Hypothalamus (tissue), 51 donors: Measurements from ENCODE around the gene SGMS1.
"Not testable (repeated sequence)": the region's sequence is repeated elsewhere in the genome, so short reads cannot be mapped to it uniquely, and the experiment has no call there.

Experiments
- DNase-seq, 51 donors: peaks; one replicate each; lab custom pipeline; 2025; lab: John Stamatoyannopoulos, UW

SGMS1 gene

DNA sequence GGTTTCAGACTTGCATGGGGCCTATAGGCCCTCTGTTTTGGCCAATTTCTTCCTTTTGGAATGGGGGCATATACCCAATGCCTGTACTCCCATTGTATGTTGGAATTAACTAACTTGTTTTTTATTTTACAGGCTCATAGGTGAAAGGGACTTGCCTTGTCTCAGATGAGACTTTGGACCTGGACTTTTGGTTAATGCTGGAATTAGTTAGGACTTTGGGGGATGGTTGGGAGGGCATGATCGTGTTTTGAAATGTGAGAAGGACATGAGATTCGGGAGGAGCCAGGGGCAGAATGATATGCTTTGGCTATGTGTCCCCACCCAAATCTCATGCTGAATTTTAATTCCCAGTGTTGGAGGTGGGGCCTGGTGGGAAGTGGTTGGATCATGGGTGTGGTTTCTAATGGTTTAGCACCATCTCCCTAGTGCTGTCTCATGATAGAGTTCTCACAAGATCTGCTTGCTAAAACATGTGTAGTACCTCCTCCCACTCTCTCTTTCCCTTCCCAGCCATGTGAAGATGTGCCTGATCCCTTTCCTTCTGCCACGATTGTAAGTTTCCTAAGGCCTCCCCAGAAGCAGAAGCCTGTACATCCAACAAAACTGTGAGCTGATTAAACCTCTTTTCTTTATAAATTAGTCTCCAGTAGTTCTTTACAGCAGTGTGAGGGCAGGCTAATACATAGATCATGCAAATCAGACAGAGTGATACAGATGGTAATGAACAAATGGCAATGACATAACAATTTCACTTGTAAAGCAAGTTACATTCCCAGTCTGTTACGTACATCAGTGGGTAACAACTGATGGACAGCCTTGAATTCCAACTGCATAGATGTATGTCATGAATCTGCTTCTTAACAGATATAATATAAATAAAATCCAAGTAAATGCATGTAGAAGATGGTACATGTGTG, 146.2 kb downstream of the SGMS1 start:
- no peak for DNase-seq

- DNase-seq: no peak
Measured at GRCh38 chr10:50473756-50474155, 150.0 kb downstream of the SGMS1 start.

DNA sequence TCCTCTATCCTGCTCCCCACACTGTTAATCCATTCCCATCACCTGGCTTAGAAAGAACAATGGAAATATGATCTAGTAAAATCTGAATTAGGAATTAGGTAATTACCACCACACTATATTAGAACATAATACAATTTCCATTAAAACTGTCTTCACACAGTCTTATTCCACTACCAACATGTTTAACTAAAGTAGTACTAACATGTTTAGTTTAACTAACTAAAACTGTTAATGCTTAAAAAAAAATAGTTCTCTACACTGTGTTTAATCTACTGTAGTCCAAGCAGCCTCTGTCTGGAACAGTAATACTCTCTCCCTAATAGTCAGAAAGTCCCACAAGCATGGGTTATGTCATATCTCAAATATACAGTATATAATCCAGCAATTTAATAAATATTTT, 150.8 kb downstream of the SGMS1 start:
- DNase-seq: no peak

DNA sequence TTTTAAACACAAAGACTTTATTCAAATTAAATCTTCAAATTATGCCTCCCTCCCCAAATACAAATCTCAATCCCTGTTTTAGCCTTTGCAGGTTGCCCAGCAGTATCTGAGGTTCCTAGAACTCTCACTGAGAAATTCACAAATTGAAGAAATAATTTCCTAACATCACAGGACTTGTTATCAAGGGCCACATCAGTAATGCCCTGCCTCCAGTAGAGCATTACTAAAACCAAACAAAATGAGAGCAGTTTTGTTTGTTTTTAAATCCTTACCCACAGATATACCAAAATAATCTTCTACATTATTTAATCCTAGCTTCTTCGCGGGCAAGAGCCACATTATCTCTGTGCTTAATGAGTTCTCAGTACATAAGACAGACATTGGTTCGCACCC, 152.2 kb downstream of the SGMS1 start:
- no peak for DNase-seq

DNA sequence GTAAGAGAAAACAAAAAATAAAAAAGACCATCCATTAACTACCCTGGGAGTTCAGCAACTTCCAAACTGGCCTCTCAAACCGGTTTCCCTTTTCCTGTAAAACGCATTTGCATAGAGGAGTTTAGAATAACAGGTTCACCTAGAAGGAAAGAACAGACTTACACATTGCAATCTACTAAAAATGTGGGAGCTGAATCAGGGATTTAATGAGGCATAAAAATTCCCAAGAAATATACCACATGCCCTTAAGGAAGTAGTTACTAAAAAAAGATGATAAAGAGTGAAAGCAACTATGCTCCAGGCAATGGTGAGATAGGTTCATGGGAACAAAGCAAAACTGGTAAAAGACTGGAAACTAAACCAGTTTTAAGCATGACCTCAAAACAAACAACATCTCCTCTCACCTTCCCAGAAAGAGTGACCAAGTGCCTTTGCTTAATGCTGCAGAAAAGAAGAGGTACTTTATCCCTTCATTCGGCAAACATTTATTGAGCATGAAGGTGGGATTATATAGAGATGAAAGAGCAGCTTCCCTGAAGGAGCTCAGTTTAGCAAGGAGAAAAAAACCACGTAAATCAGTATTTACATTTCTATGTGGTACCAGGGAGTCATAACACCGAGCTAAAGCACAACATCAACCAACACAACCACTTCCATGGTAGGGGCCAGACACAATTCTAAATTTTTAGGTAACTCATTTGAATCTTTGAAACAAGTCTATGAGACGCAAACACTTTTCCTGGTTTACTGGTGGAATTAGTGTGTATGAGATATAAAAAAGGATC, 152.8 kb downstream of the SGMS1 start:
- DNase-seq: no peak

GRCh38 chr10:50470345-50470744, 153.4 kb downstream of the SGMS1 start:
- DNase-seq: no peak

DNA sequence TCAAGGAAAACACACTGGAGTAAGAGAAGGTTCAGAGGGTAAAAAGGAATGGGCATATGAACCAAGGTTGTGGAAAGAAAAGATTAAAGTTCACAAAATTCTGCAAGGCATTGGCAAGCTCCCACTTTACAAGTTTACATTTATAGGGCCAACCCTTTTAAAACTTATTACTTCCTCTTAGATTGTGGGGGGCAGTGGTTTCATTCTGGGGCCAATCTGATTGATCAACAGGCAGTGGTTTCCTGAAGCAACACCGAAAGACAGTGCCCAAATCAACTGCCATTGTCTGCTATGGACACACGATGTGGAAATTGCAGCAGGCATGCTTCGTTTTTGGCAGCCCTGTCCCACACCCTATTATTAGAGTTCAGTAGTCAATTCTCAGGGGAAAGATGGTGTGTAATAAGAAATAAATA, 154.0 kb downstream of the SGMS1 start:
- DNase-seq: no peak

- DNase-seq: no peak
Measured at GRCh38 chr10:50469288-50469687, 154.5 kb downstream of the SGMS1 start.

- no peak for DNase-seq
Measured at GRCh38 chr10:50467209-50467608, 156.5 kb downstream of the SGMS1 start.

GRCh38 chr10:50464004-50464409, 159.7 kb downstream of the SGMS1 start:
- DNase-seq: no peak

DNA sequence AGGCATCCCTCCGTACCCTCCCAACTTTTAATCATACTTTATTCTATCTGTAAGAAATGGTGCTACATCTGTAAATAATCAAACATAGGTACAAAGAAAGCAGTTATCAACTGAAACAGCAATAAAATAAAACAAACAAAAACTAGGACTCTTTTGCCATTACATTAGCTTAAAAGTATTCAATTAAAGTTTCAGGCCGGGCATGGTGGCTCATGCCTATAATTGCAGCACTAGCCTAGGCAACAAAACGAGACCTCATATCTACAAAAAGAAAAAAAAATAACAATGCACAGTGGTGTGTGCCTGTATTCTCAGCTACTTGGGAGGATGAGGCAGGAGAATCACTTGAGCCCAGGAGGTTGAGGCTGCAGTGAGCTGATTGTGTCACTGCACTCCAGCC, 161.9 kb downstream of the SGMS1 start:
- DNase-seq: no peak

GRCh38 chr10:50461123-50461522, 162.6 kb downstream of the SGMS1 start:
- no peak for DNase-seq

DNA sequence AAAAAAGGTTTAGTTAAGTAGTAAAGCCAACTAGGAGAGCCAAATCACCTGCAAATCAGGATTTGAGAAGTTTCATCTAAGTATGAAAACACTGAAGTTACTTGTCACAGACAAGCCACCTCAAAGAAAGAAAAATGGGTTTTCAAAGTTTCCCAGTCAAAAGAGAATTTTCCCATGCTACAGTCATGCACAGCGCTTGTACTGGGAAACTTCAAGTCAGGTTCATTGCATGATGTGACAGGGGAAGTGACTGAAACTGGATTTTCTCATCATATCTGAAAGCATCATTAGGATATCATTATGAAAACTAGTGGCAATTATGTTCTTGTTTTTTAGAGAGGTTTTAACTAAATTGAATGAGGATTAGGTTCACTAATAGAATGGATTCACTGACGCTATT, 167.0 kb downstream of the SGMS1 start:
- DNase-seq: no peak

DNA sequence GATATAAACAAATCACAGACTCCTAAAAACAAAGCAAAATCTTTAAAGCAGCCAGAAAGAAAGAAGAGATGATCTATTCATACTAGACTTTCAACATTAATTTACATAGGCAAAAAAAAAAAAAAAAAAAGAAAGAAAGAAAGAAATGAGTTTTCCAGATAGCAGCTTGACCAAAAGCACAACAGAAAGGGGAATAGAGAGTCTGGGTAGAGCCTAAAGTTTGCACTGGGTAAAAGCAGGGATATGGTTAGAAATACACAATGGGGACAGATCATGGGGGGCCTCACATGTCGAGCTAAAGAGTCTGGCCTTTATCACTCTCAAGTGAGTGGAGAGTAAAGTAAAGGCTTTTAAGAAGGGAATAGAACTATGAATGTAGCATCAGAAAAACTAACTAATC, 169.8 kb downstream of the SGMS1 start:
- DNase-seq: no peak

- no peak for DNase-seq
Measured at GRCh38 chr10:50452603-50453002, 171.2 kb downstream of the SGMS1 start.

DNA sequence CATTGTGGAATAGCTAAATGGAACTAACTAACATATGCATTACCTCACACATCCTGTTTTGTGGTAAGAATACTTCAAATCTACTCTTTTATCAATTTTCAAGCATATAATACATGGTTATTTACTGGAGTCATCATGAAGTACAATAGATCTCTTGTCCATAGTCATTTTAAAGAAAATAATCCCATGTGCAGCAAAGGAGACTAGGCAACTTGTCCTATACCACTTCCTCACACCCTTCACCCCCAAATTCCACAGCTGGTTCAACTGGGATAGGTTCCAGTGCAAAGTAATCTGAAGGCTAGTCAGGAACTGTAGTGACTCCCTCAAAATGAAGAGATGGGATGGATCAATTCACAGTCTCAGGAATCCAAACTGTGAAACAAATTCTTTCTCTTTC, 176.1 kb downstream of the SGMS1 start:
- DNase-seq: no peak

DNA sequence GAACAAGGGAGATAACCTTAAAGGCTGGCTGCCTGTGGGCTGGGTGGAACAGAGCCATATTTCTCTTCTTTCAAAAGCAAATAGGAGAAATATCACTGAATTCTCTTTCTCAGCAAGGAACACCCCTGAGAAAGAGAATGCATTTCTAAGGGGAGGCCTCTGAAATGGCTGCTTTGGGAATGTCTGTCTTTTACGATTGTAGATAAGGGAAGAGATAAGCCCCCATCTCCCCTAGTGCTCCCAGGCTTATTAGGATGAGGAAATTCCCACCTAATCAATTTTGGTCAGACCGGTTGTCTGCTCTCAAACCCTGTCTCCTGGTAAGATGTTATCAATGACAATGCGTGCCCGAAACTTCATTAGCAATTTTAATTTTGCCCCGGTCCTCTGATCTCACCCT, 178.0 kb downstream of the SGMS1 start:
- DNase-seq: not testable (repeated sequence)

DNA sequence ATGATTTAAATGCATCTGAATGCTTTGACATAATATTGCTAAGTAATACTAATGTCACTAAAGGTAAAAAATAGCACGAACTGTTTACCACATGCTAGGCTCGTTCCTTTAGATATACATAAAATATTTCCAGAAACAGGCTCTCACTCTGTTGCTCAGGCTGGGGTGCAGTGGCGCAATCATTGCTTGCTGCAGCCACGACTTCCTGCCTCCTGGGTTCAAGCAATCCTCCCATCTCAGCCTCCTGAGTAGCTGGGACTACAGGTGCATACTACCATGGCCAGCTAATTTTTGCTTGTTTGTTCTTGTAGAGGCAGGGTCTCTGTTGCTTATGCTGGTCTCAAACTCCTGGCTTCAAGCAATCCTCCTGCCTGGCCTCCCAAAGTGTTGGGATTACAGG, 183.3 kb downstream of the SGMS1 start:
- no peak for DNase-seq

GRCh38 chr10:50439806-50440205, 183.9 kb downstream of the SGMS1 start:
- DNase-seq: no peak

DNA sequence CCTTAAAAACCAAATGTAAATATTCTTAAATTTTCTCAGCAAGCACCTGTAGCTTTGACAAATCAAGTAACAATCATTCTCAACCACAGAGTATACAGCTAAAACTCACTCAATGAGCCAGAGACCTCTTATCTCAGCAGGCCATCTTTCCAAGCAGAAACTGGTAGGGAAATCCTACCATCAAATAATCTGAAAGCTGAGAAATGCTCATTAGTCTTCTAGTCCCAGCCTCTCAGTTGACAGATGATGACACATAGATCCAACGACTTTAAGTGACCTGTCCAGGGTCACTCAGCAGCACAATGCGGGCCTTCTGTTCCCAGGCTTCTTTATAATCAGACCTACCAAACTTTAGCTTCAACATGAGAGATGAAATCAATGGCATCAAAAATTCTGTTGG, 184.6 kb downstream of the SGMS1 start:
- no peak for DNase-seq

DNA sequence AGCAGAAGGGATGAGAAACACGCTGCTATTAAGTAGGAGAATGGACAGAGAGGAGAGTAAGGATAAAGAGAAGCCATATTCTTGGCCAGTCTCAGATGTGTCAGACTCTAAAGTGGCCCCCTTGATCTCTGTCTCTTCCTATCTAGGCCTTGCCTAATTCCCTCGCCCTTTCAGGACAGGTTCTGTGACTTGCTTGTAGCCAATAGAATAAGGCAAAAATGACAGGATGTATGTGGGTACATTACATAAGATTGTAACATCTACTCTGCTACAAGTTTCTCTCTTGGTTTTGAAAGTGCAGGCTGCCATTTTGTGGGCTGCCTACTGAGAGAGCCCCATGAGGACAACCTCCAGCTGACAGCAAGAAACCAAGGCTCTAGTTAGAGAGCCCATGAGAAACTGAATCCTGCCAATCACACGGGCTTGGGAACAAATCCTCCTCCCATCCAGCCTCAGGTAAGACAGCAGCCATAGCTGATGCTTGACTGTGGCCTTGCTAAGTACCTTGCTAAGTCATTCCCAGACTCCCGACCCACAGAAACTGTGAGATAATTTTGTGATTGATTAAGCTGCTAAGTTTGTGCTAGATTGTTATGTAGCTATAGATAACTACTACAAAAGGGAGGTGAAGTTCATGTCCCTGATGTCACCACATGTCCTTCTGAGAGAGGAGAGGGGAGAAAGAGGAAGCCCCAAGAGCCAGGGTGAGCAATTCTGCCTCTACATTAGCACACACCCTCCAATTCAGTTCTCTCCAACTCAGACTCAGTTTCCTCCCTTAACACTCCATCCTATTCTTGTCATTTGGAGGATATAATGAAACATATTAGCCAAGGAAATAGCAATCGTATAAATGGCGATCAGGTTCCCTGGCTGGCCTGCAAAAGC, 185.5 kb downstream of the SGMS1 start:
- no peak for DNase-seq
